Measurements from ENCODE around the gene NISCH.

The NISCH gene

DNA sequence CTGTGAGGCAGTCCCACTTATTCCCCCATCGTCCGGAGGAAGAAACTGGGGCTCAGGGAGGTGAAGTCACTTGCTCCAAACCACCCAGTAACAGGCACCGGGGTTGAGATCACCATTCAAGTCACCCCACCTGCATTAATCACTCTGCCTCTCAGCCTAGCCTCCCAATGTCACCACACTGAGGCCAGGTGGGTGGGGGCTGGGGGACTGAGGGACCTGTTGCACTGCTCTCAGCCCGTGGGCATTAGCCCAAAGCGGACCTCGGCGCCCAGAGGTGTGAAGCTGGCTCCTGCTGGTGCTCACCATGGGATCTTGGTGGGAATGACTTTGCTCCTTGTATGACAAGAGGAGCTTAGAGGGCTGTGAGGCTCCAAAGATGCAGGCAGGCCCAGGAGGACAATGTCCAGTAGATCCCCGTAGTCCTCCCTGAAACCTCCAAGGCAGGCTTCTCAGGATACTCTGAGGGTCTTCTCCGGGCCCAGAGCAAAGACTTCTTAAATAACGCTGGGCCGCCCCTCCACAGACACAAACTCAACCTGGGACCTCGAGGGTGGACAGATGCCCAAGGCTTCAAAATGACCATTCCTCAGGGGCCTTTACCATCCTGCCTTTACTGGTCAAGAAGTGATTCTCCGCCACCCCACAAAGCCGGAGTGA, 76.6 kb downstream of the NISCH start:
- Histone ChIP-seq H3K27ac (ENCODE audit: low read length) (peak overlapping the region; percentile 24), H3K4me1 (ENCODE audit: control insufficient read depth, insufficient read depth, low read length) (peaks cover 27% of the 10 kb centered on the region), H3K4me3 (ENCODE audit: low read length in 2 of 2) (peak overlapping the region in 1 of 2 donors; percentile 69), H3K9ac (ENCODE audit: low read length in 2 of 2) (no peak overlapping the region), H3K36me3 (ENCODE audit: control insufficient read depth in 2 of 2, insufficient read depth in 2 of 2, low read length in 2 of 2) (peaks cover 0 to 6% of the 10 kb centered on the region in 2 donors), H3K27me3 (ENCODE audit: control insufficient read depth in 1 of 2, insufficient read depth in 2 of 2, low read length in 2 of 2) (no peaks in the 10 kb centered on the region), H3K9me3 (ENCODE audit: control insufficient read depth in 2 of 2, low read length in 2 of 2) (no peaks in the 10 kb centered on the region)

GRCh38 chr3:52532517-52532837, 77.1 kb downstream of the NISCH start:
- Histone ChIP-seq H3K36me3 (ENCODE audit: control insufficient read depth in 2 of 2, insufficient read depth in 2 of 2, low read length in 2 of 2) (peaks cover 0 to 5% of the 10 kb centered on the region in 2 donors), H3K9me3 (ENCODE audit: control insufficient read depth in 2 of 2, low read length in 2 of 2) (no peaks in the 10 kb centered on the region), H3K27me3 (ENCODE audit: control insufficient read depth in 1 of 2, insufficient read depth in 2 of 2, low read length in 2 of 2) (no peaks in the 10 kb centered on the region), H3K27ac (ENCODE audit: low read length) (no peak overlapping the region), H3K9ac (ENCODE audit: low read length in 2 of 2) (no peak overlapping the region), H3K4me1 (ENCODE audit: control insufficient read depth, insufficient read depth, low read length) (peaks cover 30% of the 10 kb centered on the region), H3K4me3 (ENCODE audit: low read length in 2 of 2) (peak overlapping the region in 1 of 2 donors; percentile 69)

DNA sequence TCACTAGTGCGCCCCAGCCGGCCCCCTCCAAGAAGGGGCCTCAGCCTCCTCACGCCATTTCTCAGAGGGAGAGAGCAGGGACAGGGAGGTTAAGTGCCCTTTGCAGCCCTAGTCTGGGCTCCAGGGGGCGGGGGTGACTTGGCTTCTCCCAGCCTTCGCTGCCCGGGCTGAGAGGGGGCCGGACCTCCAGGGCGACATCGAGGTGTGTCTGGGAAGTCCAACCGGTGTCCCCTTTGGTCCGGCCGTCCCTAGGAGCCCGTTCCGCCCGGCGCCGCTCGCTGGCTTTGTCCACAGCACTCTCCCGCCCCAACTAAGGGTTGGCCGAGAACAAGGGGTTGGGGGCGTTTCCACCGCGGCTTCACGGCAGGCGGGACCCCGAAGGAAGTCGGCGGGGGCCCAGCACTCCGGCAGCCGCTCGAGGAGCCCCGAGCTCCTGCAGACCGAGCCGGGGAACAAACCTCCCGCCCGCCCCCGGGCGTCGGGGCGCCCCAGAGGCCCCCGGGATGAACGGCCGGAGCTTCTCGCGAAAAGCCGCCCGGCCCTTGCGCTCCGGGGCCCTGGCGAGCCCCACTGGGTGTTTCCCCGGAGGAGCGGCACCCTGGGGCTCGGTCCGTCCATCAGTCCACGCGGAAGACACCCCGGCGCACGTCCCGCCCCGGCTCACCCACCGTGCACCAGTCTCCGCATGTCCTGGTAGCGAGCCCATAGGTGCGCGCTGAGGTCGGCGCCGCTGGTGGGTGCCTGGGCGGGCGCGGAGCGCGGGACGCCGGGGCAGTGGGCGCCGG, 77.6 kb downstream of the NISCH start:
- Histone ChIP-seq H3K9me3 (ENCODE audit: control insufficient read depth in 2 of 2, low read length in 2 of 2) (no peaks in the 10 kb centered on the region), H3K9ac (ENCODE audit: low read length in 2 of 2) (no peak overlapping the region), H3K36me3 (ENCODE audit: control insufficient read depth in 2 of 2, insufficient read depth in 2 of 2, low read length in 2 of 2) (peaks cover 0 to 2% of the 10 kb centered on the region in 2 donors), H3K4me3 (ENCODE audit: low read length in 2 of 2) (peak overlapping the region; percentile 5 to 69), H3K27me3 (ENCODE audit: control insufficient read depth in 1 of 2, insufficient read depth in 2 of 2, low read length in 2 of 2) (no peaks in the 10 kb centered on the region), H3K4me1 (ENCODE audit: control insufficient read depth, insufficient read depth, low read length) (peaks cover 35% of the 10 kb centered on the region), H3K27ac (ENCODE audit: low read length) (no peak overlapping the region)

- Histone ChIP-seq H3K27ac (ENCODE audit: low read length) (peak within 1 kb of the TSS; percentile 41), H3K36me3 (ENCODE audit: control insufficient read depth in 2 of 2, insufficient read depth in 2 of 2, low read length in 2 of 2) (peaks cover 0 to 2% of the 10 kb centered on the region in 2 donors), H3K27me3 (ENCODE audit: control insufficient read depth in 1 of 2, insufficient read depth in 2 of 2, low read length in 2 of 2) (no peaks in the 10 kb centered on the region), H3K4me1 (ENCODE audit: control insufficient read depth, insufficient read depth, low read length) (peaks cover 43% of the 10 kb centered on the region), H3K4me3 (ENCODE audit: low read length in 2 of 2) (peak within 1 kb of the TSS; percentile 44 to 74), H3K9ac (ENCODE audit: low read length in 2 of 2) (peak within 1 kb of the TSS; percentile 30 to 55), H3K9me3 (ENCODE audit: control insufficient read depth in 2 of 2, low read length in 2 of 2) (no peaks in the 10 kb centered on the region)
Observed at GRCh38 chr3:52533623-52534280, 78.3 kb downstream of the NISCH start, which contains the start of gene NT5DC2. Gene NT5DC2 (minus strand): TSS chr3:52533857. CDS start chr3:52533737, 120 bp downstream.

GRCh38 chr3:52534281-52535183, 79.1 kb downstream of the NISCH start:
- H3K4me1 ChIP-seq (ENCODE audit: control insufficient read depth, insufficient read depth, low read length), result peaks cover 49% of the 10 kb centered on the region
- H3K9me3 ChIP-seq (ENCODE audit: control insufficient read depth in 2 of 2, low read length in 2 of 2), result no peaks in the 10 kb centered on the region
- H3K36me3 ChIP-seq (ENCODE audit: control insufficient read depth in 2 of 2, insufficient read depth in 2 of 2, low read length in 2 of 2), result no peaks in the 10 kb centered on the region
- no peaks in the 10 kb centered on the region for H3K27me3 ChIP-seq (ENCODE audit: control insufficient read depth in 1 of 2, insufficient read depth in 2 of 2, low read length in 2 of 2)
- peak overlapping the region; percentile 44 to 74 for H3K4me3 ChIP-seq (ENCODE audit: low read length in 2 of 2)
- H3K9ac ChIP-seq (ENCODE audit: low read length in 2 of 2), result peak overlapping the region; percentile 30 to 55
- H3K27ac ChIP-seq (ENCODE audit: low read length), result peak overlapping the region; percentile 41

GRCh38 chr3:52535411-52536111, 80.2 kb downstream of the NISCH start:
- Histone ChIP-seq H3K36me3 (ENCODE audit: control insufficient read depth in 2 of 2, insufficient read depth in 2 of 2, low read length in 2 of 2) (peaks cover 0 to 4% of the 10 kb centered on the region in 2 donors), H3K4me3 (ENCODE audit: low read length in 2 of 2) (peak overlapping the region; percentile 27 to 31), H3K27ac (ENCODE audit: low read length) (no peak overlapping the region), H3K9me3 (ENCODE audit: control insufficient read depth in 2 of 2, low read length in 2 of 2) (no peaks in the 10 kb centered on the region), H3K27me3 (ENCODE audit: control insufficient read depth in 1 of 2, insufficient read depth in 2 of 2, low read length in 2 of 2) (no peaks in the 10 kb centered on the region), H3K9ac (ENCODE audit: low read length in 2 of 2) (no peak overlapping the region), H3K4me1 (ENCODE audit: control insufficient read depth, insufficient read depth, low read length) (peaks cover 49% of the 10 kb centered on the region)

DNA sequence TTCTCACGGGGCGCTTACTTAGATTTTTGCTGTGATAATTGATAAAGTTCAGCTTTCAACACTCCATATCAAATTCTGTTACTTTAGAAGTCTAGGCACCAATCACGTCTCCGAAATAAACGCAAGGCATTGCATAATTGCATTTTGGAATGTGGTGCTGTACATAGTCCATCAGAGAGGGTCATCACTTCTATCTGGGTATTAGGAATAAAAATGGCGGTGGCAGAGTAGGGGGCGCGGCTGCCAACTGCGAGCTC, 80.6 kb downstream of the NISCH start:
- no peaks in the 10 kb centered on the region for H3K27me3 ChIP-seq (ENCODE audit: control insufficient read depth in 1 of 2, insufficient read depth in 2 of 2, low read length in 2 of 2)
- no peaks in the 10 kb centered on the region for H3K9me3 ChIP-seq (ENCODE audit: control insufficient read depth in 2 of 2, low read length in 2 of 2)
- peaks cover 49% of the 10 kb centered on the region for H3K4me1 ChIP-seq (ENCODE audit: control insufficient read depth, insufficient read depth, low read length)
- H3K27ac ChIP-seq (ENCODE audit: low read length), result no peak overlapping the region
- peaks cover 0 to 9% of the 10 kb centered on the region in 2 donors for H3K36me3 ChIP-seq (ENCODE audit: control insufficient read depth in 2 of 2, insufficient read depth in 2 of 2, low read length in 2 of 2)
- peak overlapping the region; percentile 27 to 31 for H3K4me3 ChIP-seq (ENCODE audit: low read length in 2 of 2)
- no peak overlapping the region for H3K9ac ChIP-seq (ENCODE audit: low read length in 2 of 2)

GRCh38 chr3:52536369-52537164, 81.2 kb downstream of the NISCH start, which contains the start of gene UQCC5:
Gene UQCC5 (plus strand): TSS chr3:52536605. CDS start chr3:52536756, 151 bp downstream.
- Histone ChIP-seq H3K27ac (ENCODE audit: low read length) (peak within 1 kb of the TSS; percentile 88), H3K9me3 (ENCODE audit: control insufficient read depth in 2 of 2, low read length in 2 of 2) (no peaks in the 10 kb centered on the region), H3K4me3 (ENCODE audit: low read length in 2 of 2) (peak within 1 kb of the TSS; percentile 75 to 96), H3K36me3 (ENCODE audit: control insufficient read depth in 2 of 2, insufficient read depth in 2 of 2, low read length in 2 of 2) (peaks cover 0 to 10% of the 10 kb centered on the region in 2 donors), H3K9ac (ENCODE audit: low read length in 2 of 2) (peak within 1 kb of the TSS; percentile 70 to 93), H3K27me3 (ENCODE audit: control insufficient read depth in 1 of 2, insufficient read depth in 2 of 2, low read length in 2 of 2) (no peaks in the 10 kb centered on the region), H3K4me1 (ENCODE audit: control insufficient read depth, insufficient read depth, low read length) (peaks cover 49% of the 10 kb centered on the region)

DNA sequence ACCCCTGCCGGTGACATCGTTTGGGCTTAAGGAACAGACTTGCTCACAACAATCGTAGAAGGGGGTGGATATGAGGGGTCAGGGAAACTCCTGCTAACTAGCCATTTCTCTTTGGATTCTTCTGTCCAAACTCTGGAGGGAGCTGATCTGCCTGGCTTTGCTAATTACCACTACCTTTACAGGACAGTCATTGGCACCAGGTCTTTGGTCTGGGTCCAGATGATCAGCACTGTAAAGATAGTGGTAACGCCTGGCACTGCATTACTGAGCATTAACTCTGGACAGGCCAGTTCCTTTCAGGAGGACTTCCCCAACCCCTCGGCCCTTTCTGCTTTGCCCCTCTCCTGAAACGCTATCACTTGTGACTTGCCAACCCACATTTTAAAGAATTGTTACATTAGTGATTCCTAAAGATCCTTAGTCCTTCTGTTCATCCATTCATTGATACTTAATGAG, 81.8 kb downstream of the NISCH start:
- H3K9ac ChIP-seq (ENCODE audit: low read length in 2 of 2), result peak overlapping the region; percentile 70 to 93
- no peaks in the 10 kb centered on the region for H3K9me3 ChIP-seq (ENCODE audit: control insufficient read depth in 2 of 2, low read length in 2 of 2)
- H3K4me3 ChIP-seq (ENCODE audit: low read length in 2 of 2), result peak overlapping the region; percentile 75 to 96
- H3K27me3 ChIP-seq (ENCODE audit: control insufficient read depth in 1 of 2, insufficient read depth in 2 of 2, low read length in 2 of 2), result no peaks in the 10 kb centered on the region
- H3K36me3 ChIP-seq (ENCODE audit: control insufficient read depth in 2 of 2, insufficient read depth in 2 of 2, low read length in 2 of 2), result peaks cover 0 to 10% of the 10 kb centered on the region in 2 donors
- peak overlapping the region; percentile 88 for H3K27ac ChIP-seq (ENCODE audit: low read length)
- H3K4me1 ChIP-seq (ENCODE audit: control insufficient read depth, insufficient read depth, low read length), result peaks cover 49% of the 10 kb centered on the region
